ENCODE data around the gene TMEM131.

Gene TMEM131

DNA sequence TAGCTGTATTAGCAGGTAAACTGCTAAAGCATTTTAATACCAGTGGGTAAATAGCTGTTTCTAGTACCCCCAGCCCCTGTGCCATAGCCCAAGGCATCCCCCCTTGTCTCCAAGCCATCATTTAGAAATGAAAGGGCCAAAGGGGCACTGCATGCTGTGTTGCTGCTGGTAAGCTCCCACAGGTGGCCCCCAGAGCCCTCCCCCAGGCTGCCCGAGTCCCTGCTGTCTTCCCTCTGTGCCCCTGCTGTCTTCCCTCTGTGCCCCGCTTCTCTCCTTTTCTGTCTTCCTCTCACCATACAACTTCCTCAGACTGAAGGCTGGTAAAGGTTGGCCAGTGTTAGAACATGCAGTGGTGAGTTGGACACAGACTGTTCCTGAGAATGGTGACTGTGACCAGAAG lies 240.3 kb downstream of the TMEM131 start:
- no peak for DNase-seq

DNA sequence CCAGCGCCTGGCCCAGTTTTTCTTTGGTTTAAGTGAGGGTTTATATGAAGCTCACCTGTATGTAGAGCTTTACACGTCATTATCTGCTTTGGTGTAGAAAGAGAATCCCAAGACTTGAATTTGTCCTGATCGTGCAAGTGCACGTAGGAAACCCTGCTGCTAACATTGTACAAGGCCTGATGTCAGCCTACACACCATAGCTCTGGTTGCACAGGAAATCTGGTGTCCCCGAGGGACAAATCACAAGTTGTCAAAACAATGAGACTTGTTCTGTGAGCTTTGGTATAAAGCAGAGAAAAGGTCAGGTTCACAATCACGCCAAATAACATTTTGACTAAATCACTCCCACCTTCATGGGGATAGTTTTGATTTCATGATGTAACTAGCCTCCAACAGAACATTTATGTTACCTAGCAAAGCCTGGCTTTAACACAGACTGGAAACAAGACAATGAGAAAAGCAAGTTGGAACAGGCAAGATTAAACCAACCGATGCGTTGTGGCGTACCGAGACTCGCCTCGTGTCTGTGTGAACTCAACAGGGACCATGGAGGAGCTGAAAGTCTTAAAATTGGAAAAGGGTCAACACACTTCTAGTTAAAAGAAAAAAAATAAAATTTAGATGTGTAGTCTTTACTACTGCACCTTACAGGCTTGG lies 240.9 kb downstream of the TMEM131 start:
- no peak for DNase-seq

- DNase-seq = no peak
These were observed 243.1 kb downstream of the TMEM131 start for GRCh38 chr2:97752342-97753334.

DNA sequence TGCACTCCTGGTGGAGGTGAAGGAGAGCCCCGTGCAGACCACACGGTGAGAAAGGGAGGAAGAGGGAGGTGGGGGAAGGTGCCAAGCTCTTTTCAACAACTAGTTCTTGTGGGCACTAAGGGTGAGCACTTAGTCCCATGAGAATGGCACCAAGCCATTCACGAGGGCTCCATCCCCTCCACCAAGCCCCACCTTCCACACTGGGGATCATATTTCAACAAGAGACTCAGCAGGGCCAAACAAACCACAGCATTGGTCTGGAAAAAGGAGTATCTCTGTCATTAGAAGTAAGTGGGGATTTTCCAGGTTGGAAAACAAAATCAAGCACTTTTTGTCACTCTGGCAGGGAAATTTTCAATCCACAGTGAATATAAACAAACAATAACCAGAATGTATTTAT lies 244.0 kb downstream of the TMEM131 start:
- no peak for DNase-seq

- DNase-seq = no peak
These were observed 245.7 kb downstream of the TMEM131 start for GRCh38 chr2:97750017-97750416.

GRCh38 chr2:97749581-97749980 lies 246.2 kb downstream of the TMEM131 start:
- DNase-seq = no peak

DNA sequence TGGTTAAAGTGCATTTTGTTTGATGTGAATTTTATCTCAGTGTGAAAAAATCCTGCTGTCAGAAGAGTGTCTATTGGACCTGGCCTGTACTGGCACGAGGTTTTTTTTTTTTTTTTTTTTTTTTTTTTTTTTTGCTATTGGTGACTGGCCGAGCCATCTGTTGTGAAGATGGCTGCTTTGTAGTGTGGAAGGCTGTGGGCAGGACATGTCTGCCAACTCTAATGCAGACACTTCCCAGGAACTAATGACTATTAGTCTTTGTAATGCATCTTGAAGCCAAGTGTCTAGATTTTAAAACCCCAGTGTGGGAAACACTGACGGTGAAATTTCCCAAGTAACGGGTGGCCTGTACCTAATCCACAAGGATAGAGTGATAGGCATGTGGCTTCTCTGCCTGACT lies 248.0 kb downstream of the TMEM131 start:
- DNase-seq = no peak

- no peak for DNase-seq
These were observed 248.5 kb downstream of the TMEM131 start for GRCh38 chr2:97747285-97747684.

DNA sequence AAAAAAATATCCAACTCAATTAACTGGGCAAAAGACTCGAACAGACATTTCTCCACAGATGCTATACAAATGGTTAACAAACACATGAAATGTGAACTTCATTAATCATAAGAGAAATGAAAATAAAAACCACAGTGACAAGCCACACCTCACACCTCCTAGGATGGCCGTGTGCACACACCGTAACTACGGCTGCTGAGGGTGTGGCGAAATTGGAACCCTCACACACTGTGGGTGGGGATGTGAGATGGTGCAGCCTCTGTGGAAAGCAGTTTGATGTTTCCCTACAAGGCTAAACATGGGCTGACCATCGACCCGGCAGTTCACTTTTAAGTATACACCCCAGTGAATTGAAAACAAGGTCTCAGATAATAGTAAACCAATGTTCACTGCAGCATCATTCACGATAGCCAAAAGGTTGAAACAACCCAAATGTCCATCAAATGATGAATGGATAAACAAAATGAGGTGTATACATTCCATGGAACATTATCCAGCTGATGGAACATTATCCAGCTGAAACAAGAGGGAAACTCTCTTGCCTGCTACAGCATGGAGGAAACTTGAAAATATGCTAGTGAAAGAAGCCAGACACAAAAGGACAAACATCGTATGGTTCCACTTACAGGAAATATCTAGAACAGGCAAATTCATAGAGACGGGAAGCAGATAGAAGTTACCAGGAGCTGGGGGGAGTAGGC lies 250.1 kb downstream of the TMEM131 start:
- no peak for DNase-seq

DNA sequence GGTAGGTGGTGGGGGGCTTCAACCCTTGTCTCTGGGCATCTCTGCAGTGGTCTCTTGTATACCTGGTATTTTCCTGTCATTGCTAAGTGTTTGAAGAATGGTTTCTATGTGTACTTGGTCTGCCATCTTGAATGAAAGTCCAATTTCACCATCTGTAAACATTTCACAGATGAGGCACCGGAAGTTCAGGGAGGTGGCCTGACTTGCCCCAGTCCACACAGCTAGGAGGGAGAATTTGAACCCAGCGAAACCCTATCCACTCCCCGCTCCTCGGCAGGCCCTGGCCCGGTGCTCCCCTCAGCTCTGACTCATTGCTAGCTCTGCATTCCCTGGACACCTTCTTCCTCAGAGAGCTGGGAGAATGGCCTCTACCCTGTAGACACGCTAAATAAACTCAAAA lies 251.8 kb downstream of the TMEM131 start:
- DNase-seq = no peak

- no peak for DNase-seq
These were observed 253.3 kb downstream of the TMEM131 start for GRCh38 chr2:97742381-97742847.

- no peak for DNase-seq
These were observed 254.1 kb downstream of the TMEM131 start for GRCh38 chr2:97741686-97742085.

GRCh38 chr2:97741251-97741650 lies 254.5 kb downstream of the TMEM131 start:
- DNase-seq = no peak

DNA sequence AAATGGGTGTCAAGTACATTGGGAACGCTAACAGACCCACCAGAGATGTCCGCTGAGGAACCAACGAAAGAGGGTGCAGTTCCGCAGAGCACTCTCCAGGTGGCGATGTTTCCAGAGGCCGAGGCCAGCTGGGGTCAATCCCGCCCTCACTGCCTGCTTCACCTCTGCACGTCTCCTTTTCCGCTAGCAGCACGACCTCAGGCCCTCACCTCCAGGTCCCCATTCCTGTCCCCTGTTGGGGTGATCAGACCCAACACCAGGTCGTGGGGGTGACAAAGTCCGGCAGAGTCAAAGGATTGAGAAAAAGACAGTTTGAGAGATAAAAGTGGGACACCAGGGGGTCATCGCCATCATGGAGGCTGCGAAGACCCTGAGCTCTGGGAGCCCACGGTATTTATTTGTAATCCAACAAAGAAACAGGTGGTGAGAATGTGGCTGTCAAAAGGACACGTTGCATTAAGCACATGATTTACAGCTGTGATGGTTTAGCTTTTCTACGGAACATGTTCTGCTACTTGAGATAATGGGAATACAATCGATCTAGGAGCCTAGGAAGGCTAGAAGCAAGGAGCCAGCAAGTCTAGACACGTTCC lies 255.1 kb downstream of the TMEM131 start:
- DNase-seq = no peak

DNA sequence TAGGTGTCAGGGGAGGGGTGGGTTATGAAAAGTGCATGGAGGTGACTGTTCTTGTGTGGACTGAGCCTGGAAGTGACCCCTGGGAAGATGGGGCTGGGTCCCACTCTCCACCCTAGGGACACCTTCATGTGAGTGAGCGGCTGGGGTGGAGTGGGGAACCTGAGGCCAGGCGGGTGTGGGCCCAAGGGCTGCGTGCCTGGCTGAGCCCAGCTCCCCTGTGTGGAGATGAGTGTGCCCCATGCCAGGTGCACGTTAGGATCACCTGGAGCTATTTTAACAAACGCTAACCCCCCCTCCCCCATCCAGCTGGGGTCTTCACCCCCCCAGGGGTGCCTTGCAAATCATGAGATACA lies 255.9 kb downstream of the TMEM131 start:
- no peak for DNase-seq

- no peak for DNase-seq
These were observed 256.5 kb downstream of the TMEM131 start for GRCh38 chr2:97739020-97739892.

- DNase-seq = no peak
These were observed 257.3 kb downstream of the TMEM131 start for GRCh38 chr2:97738179-97739019.

DNA sequence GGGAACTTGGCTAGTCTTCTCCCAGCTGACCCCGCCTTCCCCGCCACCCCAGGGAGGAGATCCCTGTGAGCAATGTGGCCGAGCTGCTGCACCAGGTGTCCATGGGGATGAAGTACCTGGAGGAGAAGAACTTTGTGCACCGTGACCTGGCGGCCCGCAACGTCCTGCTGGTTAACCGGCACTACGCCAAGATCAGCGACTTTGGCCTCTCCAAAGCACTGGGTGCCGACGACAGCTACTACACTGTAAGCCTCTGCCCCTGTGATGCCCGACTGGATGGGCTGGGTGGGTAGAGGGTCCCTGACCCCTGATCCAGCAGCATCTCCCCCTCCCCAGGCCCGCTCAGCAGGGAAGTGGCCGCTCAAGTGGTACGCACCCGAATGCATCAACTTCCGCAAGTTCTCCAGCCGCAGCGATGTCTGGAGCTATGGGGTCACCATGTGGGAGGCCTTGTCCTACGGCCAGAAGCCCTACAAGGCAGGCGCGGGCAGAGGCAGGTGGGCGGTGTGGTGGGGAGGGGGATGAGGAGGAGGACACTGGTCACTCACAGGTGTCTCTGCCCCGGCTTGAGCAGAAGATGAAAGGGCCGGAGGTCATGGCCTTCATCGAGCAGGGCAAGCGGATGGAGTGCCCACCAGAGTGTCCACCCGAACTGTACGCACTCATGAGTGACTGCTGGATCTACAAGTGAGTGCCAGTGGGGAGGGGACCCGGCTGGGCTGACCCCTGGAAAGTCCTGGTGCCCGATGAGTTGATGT lies 258.1 kb downstream of the TMEM131 start:
- DNase-seq = no peak

- DNase-seq = no peak
These were observed 259.0 kb downstream of the TMEM131 start for GRCh38 chr2:97736608-97737330.

DNA sequence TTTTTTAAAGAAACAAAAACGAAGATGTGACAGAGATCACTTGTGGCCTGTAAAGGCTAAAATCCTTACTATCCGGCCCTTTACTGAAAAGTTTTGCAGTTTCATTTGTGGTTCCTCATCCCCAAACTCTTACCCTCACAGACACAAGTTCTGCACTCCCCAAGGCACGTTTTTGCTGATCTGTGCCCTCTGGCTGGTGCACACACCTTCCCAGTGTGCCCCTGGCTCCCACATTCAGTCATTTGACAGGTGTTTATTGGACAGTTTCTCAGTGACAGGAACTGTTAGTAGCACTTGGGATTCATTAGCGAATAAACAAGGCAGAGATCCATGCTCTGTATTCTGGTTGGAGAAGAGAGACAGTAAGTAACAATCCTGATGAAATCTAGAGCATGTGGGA lies 259.6 kb downstream of the TMEM131 start:
- DNase-seq = no peak

Measured in KG1 (cell line).